NCI-H187 (cell line): ENCODE data around the gene CERS6.
"Not testable (repeated sequence)": the region's sequence is repeated elsewhere in the genome, so short reads cannot be mapped to it uniquely, and the experiment has no call there.

Source experiments
- DNase-seq, 2 experiments: peaks; one replicate each; lab custom pipeline; 2025; lab: John Stamatoyannopoulos, UW

CERS6 gene

GRCh38 chr2:168501466-168502065 is 45.5 kb downstream of the CERS6 start:
- no peak for DNase-seq

GRCh38 chr2:168502852-168503251 is 46.8 kb downstream of the CERS6 start:
- DNase-seq: not testable (repeated sequence)

- DNase-seq: no peak
These were observed 47.8 kb downstream of the CERS6 start for GRCh38 chr2:168503901-168504300.

GRCh38 chr2:168504323-168504722 is 48.3 kb downstream of the CERS6 start:
- DNase-seq: no peak

- DNase-seq: no peak
These were observed 54.2 kb downstream of the CERS6 start for GRCh38 chr2:168510125-168510756.

- DNase-seq: no peak
These were observed 58.6 kb downstream of the CERS6 start for GRCh38 chr2:168514692-168515091.

- no peak for DNase-seq
These were observed 59.4 kb downstream of the CERS6 start for GRCh38 chr2:168515502-168515901.

- no peak for DNase-seq
These were observed 61.7 kb downstream of the CERS6 start for GRCh38 chr2:168517816-168518215.

GRCh38 chr2:168518555-168519066 is 62.5 kb downstream of the CERS6 start:
- no peak for DNase-seq

- DNase-seq: no peak
These were observed 63.6 kb downstream of the CERS6 start for GRCh38 chr2:168519534-168520308.

GRCh38 chr2:168521053-168521741 is 65.1 kb downstream of the CERS6 start:
- no peak for DNase-seq

- no peak for DNase-seq
These were observed 66.4 kb downstream of the CERS6 start for GRCh38 chr2:168522446-168522845.

- no peak for DNase-seq
These were observed 67.9 kb downstream of the CERS6 start for GRCh38 chr2:168524005-168524404.

GRCh38 chr2:168525020-168525419 is 68.9 kb downstream of the CERS6 start:
- DNase-seq: no peak

GRCh38 chr2:168525716-168526446 is 69.8 kb downstream of the CERS6 start:
- DNase-seq: no peak

GRCh38 chr2:168526641-168527040 is 70.6 kb downstream of the CERS6 start:
- DNase-seq: no peak

GRCh38 chr2:168528016-168528415 is 71.9 kb downstream of the CERS6 start:
- no peak for DNase-seq

- DNase-seq: no peak
These were observed 72.4 kb downstream of the CERS6 start for GRCh38 chr2:168528469-168528868.

- DNase-seq: no peak
These were observed 73.2 kb downstream of the CERS6 start for GRCh38 chr2:168529054-168529833.

- DNase-seq: no peak
These were observed 74.0 kb downstream of the CERS6 start for GRCh38 chr2:168529900-168530561.
